Mammary epithelial cell (primary cell): Measurements from ENCODE around the gene DNASE1L1.

ENCODE experiments used
- EZH2 ChIP-seq: IDR thresholded peaks from 2 replicates; pipeline ENCODE4 v1.6.1; 2012; ENCODE audit warnings: low read length, inconsistent platforms, borderline replicate concordance
- TF ChIP-seq, protein P1 (sequence below), 2 donors: IDR thresholded peaks in 1 of 2; conservative IDR thresholded peaks in 1 of 2; 2 replicates each; pipeline ENCODE4 v1.5.1; 2011 to 2012; ENCODE audit warnings: inconsistent platforms in 2 of 2, low read length in 2 of 2, mild to moderate bottlenecking in 2 of 2, control low read depth in 1 of 2, low read depth in 1 of 2; ENCODE audit not compliant: insufficient read depth in 1 of 2; ENCODE audit errors: extremely low read depth in 1 of 2

DNA sequence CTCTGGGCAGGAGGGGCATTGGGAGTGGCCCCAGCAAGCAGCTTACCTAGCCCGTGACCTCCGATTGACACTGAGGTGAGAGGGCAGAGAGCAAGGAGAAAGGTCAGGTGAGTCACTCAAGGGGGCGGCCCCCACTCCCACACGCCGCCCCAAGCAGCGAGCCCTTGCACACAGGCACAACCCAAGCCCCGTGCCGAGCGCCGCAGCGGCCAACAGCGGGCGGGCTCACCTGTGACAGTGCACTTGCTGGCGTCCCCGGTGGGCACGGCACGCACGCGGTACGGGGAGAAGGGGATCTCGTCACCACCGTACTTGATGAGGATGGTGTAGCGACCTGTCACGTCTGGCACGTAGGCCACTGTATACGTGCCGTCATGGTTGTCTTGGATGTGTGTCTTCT is 51.8 kb downstream of the DNASE1L1 start:
- TF ChIP-seq, protein P1, sequence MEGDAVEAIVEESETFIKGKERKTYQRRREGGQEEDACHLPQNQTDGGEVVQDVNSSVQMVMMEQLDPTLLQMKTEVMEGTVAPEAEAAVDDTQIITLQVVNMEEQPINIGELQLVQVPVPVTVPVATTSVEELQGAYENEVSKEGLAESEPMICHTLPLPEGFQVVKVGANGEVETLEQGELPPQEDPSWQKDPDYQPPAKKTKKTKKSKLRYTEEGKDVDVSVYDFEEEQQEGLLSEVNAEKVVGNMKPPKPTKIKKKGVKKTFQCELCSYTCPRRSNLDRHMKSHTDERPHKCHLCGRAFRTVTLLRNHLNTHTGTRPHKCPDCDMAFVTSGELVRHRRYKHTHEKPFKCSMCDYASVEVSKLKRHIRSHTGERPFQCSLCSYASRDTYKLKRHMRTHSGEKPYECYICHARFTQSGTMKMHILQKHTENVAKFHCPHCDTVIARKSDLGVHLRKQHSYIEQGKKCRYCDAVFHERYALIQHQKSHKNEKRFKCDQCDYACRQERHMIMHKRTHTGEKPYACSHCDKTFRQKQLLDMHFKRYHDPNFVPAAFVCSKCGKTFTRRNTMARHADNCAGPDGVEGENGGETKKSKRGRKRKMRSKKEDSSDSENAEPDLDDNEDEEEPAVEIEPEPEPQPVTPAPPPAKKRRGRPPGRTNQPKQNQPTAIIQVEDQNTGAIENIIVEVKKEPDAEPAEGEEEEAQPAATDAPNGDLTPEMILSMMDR (conservative IDR thresholded peaks at IDR 0.05 in 1 of 2, IDR thresholded peaks at IDR 0.05 in 1 of 2; ENCODE audit: extremely low read depth in 1 of 2, insufficient read depth in 1 of 2, low read depth in 1 of 2, low read length in 2 of 2): no peak
- no peak for TF ChIP-seq EZH2
